Hematopoietic multipotent progenitor cell treated with erythropoietin and hydrocortisone succinate and interleukin-3 and kit ligand, for 6 days (in vitro differentiated cells): ENCODE measurements around the gene UPF1.

ENCODE experiments used
- DNase-seq: peaks from one replicate; pipeline ENCODE4 v3.0.0-alpha.2; 2015

The UPF1 gene

GRCh38 chr19:18878058-18878797 lies 46.5 kb downstream of the UPF1 start:
- no peak for DNase-seq

DNA sequence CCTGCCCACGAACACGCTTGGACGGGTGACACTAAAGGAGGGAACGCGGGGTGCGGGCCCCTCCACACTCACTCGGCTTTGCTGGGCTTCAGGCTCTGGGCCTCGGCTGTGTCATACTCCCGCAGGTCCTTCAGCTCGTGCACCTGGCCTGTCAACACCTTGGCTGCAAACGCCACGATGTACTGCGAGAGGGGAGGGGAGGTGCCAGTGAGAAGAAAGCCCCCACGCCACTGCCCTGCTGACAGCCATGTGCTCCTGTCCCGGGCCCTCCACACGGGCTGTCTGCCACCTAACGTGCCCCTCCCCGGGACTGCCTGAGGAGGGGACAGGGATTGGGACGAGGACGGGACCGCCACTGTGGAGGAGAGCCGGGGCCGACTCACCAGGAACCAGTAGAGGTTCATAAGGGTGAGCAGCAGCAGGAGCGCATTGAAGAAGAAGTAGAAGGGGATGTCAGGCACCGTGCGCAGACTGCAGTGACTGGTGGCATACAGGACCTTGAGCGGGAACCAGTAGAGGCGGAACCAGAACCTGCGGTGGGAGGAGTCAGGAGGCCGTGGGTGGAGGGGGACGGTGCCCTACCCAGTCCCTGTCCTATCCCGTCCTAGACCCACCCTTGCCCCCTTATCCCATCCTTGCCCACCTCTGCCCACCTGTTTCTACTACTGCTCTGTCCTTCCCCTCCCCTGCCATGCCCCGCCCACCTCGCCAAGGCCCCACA lies 47.3 kb downstream of the UPF1 start:
- no peak for DNase-seq

DNA sequence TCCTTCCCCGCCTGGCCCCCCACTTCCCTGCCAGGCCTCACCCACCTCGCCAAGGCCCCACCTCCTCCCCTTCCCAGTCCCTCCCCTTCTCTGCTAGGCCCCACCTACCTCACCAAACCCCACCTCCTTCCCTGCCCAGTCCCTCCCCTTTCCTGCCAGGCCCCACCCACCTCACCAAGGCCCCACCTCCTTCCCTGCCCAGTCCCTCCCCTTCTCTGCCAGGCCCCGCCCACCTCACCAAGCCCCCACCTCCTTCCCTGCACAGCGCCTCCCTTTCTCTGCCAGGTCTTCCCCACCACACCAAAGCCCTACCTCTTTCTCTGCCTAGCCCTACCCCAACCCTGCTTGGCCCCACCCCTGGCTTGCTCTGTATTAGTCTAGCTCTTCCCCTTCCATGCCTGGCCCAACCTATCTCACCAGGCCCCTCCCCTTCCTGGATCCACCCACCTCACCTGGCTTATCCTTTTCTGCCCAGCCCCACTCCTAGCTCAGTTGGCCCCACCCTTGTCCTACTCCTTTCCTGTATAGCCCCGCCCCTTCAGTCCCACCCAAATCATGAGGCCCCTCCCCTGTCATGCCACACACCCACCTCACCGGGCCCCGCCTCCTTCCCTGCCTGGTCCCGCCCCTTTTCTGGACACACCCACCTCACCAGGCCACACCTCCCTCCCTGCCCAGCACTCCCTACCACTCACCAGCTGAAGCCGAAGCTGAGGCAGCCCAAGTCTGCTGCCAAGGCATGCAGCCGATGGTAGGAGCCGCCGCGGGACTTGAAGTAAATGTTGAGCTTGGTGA lies 48.0 kb downstream of the UPF1 start:
- peak; percentile 87 for DNase-seq

DNA sequence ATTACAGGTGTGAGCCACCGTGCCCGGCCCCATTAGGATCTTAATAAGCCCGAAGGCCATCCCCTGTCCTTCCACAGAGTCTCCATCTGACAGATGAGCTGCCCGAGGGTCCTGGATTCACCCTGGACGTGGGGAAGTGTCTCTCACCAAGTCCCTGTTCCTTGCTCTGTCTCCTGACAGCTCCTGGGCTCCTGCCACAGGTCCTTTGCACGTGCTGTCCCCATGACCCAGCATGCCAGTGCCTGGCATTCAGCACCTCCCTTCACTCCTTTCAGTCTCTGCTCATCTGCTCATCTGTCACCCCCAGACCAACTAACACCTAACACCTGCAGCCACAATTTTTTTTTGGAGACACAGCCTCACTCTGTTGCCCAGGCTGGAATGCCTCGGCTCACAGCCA lies 49.7 kb downstream of the UPF1 start:
- DNase-seq: no peak

DNA sequence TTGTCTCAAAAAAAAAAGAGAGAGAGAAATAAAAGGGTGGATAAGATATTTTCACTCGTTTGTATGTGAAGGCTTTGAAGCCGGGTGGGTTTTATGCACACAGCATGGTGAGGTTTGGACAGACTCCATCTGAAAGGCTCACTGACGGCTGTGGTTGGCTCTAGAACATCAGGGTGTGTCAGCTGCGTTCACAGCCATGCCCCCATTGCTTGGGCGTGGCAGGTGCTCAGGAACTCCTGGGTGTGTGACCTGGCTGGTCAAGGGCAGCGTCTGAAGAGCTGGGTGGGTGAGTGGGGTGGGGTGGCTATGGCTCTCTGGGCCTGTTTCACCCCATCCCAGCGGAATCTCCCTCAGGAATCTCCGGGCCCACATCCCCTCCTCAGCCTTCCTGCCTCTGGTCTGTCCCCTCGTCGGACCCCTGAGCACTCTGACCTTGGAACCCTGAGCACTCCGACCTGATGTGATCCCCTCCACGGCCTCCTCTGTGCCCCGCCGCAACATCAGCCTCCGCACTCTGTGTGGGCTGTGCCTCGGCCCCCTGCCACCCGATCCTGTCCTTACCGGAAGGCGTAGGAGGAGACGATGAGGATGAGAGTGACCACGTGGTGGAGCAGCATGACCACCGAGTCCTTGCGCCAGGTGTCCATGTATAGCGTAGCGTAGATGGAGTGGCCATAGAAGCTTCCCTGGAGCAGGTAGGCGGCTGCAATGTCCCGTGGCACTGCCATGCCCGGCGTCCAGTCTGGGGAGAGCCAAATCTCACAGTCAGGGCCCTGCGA lies 52.0 kb downstream of the UPF1 start:
- DNase-seq: peak; percentile 73

GRCh38 chr19:18886972-18887371 lies 55.2 kb downstream of the UPF1 start:
- no peak for DNase-seq

DNA sequence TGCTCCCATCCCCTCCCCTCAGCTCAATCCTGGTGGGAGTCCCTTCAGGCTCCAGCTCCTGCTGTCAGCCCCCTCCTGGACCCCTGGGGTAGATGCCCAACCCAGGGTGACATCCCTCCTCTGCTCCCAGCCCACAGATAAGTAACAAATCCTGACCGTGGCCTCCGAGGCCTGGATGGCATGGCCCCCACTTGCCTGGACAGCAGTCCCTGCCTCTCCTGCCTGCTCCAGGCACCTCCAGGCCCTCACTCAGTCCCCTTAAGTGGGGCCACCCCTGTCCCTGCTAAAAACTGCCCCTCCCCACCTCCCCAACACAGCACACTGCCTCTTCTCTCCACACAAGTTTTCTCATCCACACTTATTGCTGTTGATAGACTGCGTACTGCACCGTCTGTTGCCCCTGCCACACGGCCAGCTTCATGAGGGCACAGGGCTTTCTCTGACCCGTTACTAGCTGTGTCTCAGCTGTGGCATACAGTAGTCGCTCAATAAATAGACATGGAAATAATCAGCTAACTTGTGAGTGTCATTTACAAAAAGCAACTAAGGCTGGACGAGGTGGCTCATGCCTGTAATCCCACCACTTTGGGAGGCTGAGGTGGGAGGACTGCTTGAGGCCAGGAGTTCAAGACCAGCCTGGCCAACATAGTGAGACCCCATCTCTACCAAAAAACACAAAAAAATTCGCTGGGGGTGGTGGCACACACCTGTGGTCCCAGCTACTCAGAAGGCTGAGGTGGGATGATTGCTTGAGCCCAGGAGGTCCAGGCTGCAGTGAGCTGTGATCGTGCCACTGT lies 58.4 kb downstream of the UPF1 start:
- DNase-seq: no peak

GRCh38 chr19:18893587-18894253 lies 62.0 kb downstream of the UPF1 start:
- DNase-seq: no peak

DNA sequence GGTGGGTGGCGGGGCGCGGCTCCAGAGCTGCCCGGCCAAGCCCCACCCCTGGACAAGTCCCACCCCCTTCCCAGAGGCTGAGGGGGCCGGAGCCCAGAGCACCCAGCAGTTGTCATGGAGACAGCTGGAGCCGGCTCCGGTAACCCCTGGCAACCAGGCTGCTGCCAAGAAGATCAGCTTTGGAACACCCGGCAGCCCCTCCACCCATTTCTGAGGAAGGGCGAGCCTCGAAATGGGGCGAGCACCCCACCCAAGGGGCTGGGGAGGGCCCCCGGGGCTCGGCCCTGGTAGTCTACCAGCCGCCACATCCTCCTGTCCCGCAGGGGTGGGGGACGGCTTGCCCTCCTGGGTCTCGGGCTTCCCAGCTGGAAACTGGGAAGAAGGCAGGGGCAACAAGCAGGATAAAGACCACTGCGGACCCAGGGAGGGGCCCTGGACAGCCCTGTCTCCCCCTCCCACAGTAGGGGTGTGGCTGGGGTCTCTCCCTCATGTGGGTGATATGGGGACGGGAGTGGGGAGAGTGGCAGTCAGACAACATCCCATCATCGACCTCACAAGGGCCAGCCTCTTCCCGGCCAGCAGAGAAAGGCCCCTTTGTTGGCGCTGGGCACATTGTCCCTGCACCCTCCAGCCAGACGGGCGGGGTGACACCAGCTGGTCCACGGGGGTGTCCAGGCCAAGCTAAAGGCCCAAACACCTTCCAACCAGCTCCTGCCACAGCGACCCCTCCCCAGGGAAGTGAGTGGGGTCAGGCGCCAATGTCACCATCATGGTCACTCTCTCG lies 62.7 kb downstream of the UPF1 start:
- peak; percentile 37 for DNase-seq

- peak; percentile 57 for DNase-seq
Observed at GRCh38 chr19:18895038-18895823, 63.5 kb downstream of the UPF1 start.

- no peak for DNase-seq
Observed at GRCh38 chr19:18895824-18896341, 64.1 kb downstream of the UPF1 start, which contains the start of gene CERS1. Gene CERS1 (minus strand): TSS chr19:18896158. CDS start chr19:18896072, 86 bp downstream.

- peak; percentile 34 for DNase-seq
Observed at GRCh38 chr19:18896421-18896841, 64.7 kb downstream of the UPF1 start.

GRCh38 chr19:18897094-18898029 lies 65.6 kb downstream of the UPF1 start:
- DNase-seq: no peak

DNA sequence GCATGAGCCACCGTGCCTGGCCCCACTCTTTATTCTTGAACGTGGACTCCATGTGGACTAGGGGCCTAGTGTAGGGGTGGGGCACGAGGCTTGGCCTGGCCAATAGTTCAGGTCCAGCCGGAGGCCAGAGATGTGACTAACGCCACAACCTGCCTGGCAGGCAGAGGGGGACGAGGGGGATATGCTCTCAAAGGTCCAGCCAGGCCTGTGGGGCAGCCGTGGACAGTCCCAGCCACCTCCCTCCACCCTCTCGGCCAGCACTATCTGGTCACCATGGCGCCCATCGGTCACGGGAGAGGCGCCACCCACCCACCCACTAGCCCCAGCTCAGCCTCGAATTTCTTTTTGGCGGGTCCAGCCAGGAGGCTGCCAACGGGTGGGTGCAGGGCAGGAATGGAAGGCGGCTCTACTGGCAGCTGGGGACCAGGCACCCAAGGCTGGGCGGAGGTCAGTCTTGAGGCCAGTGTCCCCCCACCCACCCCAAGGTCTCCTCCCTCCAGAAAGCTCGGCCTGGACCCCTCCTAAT lies 66.4 kb downstream of the UPF1 start:
- DNase-seq: peak; percentile 19

DNA sequence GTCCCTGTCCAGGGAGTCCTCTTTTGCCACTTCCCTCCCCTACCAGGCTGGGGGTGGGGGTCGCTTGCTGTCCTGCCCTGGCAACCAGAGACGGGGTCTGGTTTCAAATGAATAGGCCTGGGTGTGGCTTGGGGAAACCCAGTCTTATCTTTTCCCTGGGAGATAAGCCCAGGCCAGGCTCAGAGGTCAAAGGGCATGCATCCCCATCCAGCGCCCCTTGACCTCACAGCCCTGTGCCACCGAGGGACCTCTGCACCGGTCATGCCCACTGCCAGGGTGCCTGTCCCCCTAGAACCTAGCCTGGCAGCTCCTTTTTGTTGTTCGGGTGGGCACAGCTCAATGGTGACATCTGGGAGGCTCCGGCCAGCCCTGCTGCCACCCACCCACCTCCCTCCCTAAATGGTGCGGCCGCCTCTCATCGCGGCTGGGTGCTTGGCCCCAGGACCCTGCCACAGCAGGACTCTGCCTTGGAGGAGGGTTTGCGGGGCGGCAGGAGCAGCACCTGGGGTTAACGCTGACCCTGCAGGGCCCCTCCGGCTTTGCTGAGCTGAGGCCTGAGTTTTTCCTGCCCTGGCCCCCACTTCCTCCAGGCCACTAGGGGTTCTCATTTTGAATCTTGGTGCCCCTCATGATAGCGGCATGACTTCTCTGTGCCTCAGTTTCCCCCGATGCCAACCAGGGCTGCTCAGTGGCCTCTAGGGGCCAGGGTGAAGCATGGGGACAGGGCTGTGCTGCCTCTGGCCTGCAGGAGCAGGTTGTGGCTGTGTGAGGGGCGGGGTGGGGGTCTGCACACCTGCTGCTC lies 67.0 kb downstream of the UPF1 start:
- DNase-seq: no peak

DNA sequence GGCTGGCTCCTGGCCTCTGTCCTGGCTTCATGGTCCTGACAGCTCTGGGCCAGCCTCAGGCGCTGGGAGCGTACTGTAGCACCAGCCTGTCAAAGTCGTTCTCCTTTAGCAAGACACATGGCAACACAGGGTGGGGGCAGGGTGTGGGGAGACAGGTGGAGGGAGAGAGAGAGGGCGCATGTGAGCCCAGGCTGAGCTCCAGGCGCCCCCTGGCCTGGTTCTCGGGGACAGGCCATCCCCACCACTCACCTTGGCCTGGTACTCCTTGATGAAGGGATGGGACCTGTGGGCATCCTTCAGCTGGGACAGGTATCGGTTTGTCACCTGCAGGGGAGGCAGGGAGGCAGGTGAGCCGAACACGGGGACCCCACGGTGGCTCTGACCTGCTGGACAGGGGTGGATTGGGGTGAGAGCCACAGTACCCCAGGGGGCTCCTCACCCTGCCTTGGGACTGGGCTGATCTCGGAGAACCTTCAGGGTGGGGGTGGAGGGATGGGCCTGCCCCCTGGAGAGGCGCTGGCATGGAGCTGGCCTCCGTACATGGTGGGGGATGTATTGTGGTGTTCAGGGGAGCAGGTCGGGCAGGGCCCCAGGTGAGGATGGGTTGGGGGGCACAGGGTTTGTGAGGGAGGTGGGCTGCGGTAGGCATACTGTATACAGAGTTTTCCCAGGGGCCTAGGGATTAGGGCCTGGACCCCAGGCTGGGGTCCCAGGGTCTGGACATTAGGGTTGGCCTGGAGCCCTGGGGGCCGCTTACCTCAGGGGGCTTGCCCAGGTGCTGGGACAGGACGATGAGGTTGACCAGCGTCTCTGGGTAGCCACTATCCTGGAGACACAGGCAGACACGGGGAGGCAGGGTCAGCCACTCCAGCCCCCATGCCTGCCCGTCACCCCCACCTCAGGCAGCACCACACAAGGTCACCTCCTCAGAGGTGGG lies 68.1 kb downstream of the UPF1 start:
- no peak for DNase-seq
